Measurements from ENCODE around the gene AGBL4. TPM values are rescaled to one million over a fixed set of nuclear protein-coding genes. Genes with fewer than 3 reads are reported as not detected.

Gene AGBL4
- polyA plus RNA-seq, 3 donors, result 0.05 TPM; not detected in 2

DNA sequence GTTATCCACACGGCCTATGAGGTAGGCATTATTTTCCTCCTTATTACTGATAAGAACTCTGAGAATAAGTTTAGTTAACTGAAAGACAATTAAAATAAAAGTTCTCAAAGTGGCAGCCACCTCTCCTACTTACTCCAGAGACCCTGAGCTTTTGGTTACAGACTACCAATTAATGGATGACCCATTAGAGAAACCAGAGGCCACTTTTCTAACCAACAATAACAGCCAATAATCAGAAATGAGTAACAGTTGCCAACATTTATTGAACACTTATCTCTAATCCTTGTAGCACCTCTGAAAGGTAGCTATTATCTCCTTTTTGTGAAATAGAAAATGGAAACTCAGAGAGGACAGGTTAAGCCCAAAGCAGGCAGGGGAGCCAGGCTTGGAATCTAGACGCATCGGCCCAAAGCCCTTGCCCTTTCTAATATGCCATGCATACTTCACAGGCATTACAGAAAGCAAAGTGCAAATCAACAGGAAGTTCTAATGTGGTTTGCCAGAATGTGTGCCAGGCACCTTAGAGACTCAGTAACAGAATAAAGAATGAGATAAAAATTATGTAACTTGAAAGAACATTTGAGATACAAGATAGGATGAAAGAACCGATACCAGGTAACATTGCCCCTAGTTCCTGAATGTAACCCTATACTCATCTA, 1297.1 kb downstream of the AGBL4 start:
- Histone ChIP-seq H3K4me2 (replicated peaks; ENCODE audit: extremely low read depth, low read length, poor library complexity, severe bottlenecking) (no peak overlapping the region), H3K27me3 (ENCODE audit: control insufficient read depth in 2 of 2, insufficient read depth in 2 of 2, low read length in 2 of 2) (no peaks in the 10 kb centered on the region), H3K27ac (ENCODE audit: low read depth in 1 of 2, low read length in 2 of 2) (no peak overlapping the region), H3K4me1 (ENCODE audit: control insufficient read depth in 1 of 2, insufficient read depth in 2 of 2, low read length in 2 of 2) (no peaks in the 10 kb centered on the region), H3K9ac (ENCODE audit: insufficient read depth, low read length, poor library complexity, severe bottlenecking) (no peak overlapping the region), H2AFZ (ENCODE audit: insufficient read depth, low read depth, low read length, poor library complexity, severe bottlenecking) (no peak overlapping the region), H4K20me1 (ENCODE audit: insufficient read depth, low read length) (no peaks in the 10 kb centered on the region), H3K4me3 (replicated peaks in 1 of 3; ENCODE audit: low read depth in 2 of 3, low read length in 3 of 3) (no peak overlapping the region), H3K9me3 (replicated peaks in 1 of 2; ENCODE audit: control insufficient read depth in 1 of 2, insufficient read depth in 1 of 2, low read length in 2 of 2) (no peaks in the 10 kb centered on the region), H3K79me2 (ENCODE audit: insufficient read depth, low read length) (no peaks in the 10 kb centered on the region), H3K36me3 (replicated peaks in 1 of 2; ENCODE audit: control insufficient read depth in 1 of 2, insufficient read depth in 2 of 2, low read length in 2 of 2) (no peaks in the 10 kb centered on the region)
- no peak for DNase-seq
- peaks cover 0 to 3% (median 0%) of the 10 kb centered on the region in 3 donors for H3K27me3 Mint-ChIP-seq (ENCODE audit: low read depth in 3 of 3)
- H3K27ac Mint-ChIP-seq, result no peak overlapping the region
- no peak overlapping the region for H3K4me3 Mint-ChIP-seq
- no peaks in the 10 kb centered on the region for H3K36me3 Mint-ChIP-seq
- TF ChIP-seq, protein P1, sequence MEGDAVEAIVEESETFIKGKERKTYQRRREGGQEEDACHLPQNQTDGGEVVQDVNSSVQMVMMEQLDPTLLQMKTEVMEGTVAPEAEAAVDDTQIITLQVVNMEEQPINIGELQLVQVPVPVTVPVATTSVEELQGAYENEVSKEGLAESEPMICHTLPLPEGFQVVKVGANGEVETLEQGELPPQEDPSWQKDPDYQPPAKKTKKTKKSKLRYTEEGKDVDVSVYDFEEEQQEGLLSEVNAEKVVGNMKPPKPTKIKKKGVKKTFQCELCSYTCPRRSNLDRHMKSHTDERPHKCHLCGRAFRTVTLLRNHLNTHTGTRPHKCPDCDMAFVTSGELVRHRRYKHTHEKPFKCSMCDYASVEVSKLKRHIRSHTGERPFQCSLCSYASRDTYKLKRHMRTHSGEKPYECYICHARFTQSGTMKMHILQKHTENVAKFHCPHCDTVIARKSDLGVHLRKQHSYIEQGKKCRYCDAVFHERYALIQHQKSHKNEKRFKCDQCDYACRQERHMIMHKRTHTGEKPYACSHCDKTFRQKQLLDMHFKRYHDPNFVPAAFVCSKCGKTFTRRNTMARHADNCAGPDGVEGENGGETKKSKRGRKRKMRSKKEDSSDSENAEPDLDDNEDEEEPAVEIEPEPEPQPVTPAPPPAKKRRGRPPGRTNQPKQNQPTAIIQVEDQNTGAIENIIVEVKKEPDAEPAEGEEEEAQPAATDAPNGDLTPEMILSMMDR (IDR thresholded peaks at IDR 0.05), result no peak
- WGBS (ENCODE audit: insufficient coverage), result no CpG with 5 or more reads among the region's 4 CpGs
- intact Hi-C loops (cut with micrococcal nuclease), result no loop called here
- H3K9me3 Mint-ChIP-seq, result no peaks in the 10 kb centered on the region
- no peaks in the 10 kb centered on the region for H3K4me1 Mint-ChIP-seq

DNA sequence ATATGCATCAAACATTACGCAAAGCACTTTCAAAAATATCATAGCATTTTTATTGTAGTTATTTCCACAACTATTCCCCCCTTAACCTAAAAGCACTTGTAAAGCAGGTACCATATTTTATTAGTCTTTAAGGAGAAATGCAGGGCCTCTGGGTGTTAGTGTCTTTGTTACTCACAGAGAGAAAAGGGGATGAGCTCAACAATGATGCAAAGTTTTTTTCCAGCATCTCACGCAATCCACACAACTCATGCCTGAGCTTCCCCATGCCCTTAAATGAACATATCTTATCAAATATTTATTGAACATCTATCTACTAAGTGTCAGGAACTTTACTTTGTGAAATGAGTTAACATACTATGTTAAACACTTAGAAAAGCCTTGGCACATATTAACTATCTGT, 1297.6 kb downstream of the AGBL4 start:
- H3K9me3 ChIP-seq (replicated peaks in 1 of 2; ENCODE audit: control insufficient read depth in 1 of 2, insufficient read depth in 1 of 2, low read length in 2 of 2), result no peaks in the 10 kb centered on the region
- no peaks in the 10 kb centered on the region for H3K79me2 ChIP-seq (ENCODE audit: insufficient read depth, low read length)
- no peaks in the 10 kb centered on the region for H3K4me1 Mint-ChIP-seq
- no peak overlapping the region for H2AFZ ChIP-seq (ENCODE audit: insufficient read depth, low read depth, low read length, poor library complexity, severe bottlenecking)
- H3K36me3 ChIP-seq (replicated peaks in 1 of 2; ENCODE audit: control insufficient read depth in 1 of 2, insufficient read depth in 2 of 2, low read length in 2 of 2), result no peaks in the 10 kb centered on the region
- H3K27me3 Mint-ChIP-seq (ENCODE audit: low read depth in 3 of 3), result peaks cover 0 to 3% (median 0%) of the 10 kb centered on the region in 3 donors
- H3K4me3 ChIP-seq (replicated peaks in 1 of 3; ENCODE audit: low read depth in 2 of 3, low read length in 3 of 3), result no peak overlapping the region
- no peak overlapping the region for H3K4me2 ChIP-seq (replicated peaks; ENCODE audit: extremely low read depth, low read length, poor library complexity, severe bottlenecking)
- no peaks in the 10 kb centered on the region for H4K20me1 ChIP-seq (ENCODE audit: insufficient read depth, low read length)
- no peak overlapping the region for H3K4me3 Mint-ChIP-seq
- no CpG with 5 or more reads among the region's 2 CpGs for WGBS (ENCODE audit: insufficient coverage)
- DNase-seq, result no peak
- no peak overlapping the region for H3K9ac ChIP-seq (ENCODE audit: insufficient read depth, low read length, poor library complexity, severe bottlenecking)
- intact Hi-C loops (cut with micrococcal nuclease), result no loop called here
- TF ChIP-seq, protein P1 (IDR thresholded peaks at IDR 0.05), result no peak
- H3K27ac ChIP-seq (ENCODE audit: low read depth in 1 of 2, low read length in 2 of 2), result no peak overlapping the region
- H3K36me3 Mint-ChIP-seq, result no peaks in the 10 kb centered on the region
- H3K27me3 ChIP-seq (ENCODE audit: control insufficient read depth in 2 of 2, insufficient read depth in 2 of 2, low read length in 2 of 2), result no peaks in the 10 kb centered on the region
- no peaks in the 10 kb centered on the region for H3K4me1 ChIP-seq (ENCODE audit: control insufficient read depth in 1 of 2, insufficient read depth in 2 of 2, low read length in 2 of 2)
- no peak overlapping the region for H3K27ac Mint-ChIP-seq
- H3K9me3 Mint-ChIP-seq, result no peaks in the 10 kb centered on the region
